Stimulated activated CD8-positive, alpha-beta memory T cell treated with anti-CD3 and anti-CD28 coated beads, Interleukin-15, amount 100 ng/mL, for 24 hours (primary cell): ENCODE measurements around the gene NCF2.

Experiments
- DNase-seq: peaks from one replicate; pipeline ENCODE4 v3.0.0-alpha.2; 2020; ENCODE audit warnings: low read depth

The NCF2 gene

DNA sequence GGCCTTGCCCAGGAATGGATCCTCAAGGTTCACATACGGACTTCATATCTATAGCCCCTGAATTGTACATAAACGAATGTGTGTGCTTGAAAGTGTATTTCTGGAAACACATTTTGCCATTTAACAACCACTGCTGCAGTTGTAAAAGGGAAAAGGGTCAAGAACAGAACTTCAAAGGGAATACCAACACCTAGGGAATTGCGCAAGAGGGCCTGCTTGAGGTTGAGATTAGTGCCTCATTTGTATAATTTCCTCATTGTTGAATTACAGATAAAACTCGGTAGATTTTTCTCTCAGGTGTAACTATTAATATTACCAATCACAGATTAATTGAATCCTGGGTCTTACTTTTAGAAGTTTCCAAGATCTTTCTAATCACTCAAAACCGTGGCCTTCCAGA is 6.1 kb downstream of the NCF2 start:
- DNase-seq = no peak

DNA sequence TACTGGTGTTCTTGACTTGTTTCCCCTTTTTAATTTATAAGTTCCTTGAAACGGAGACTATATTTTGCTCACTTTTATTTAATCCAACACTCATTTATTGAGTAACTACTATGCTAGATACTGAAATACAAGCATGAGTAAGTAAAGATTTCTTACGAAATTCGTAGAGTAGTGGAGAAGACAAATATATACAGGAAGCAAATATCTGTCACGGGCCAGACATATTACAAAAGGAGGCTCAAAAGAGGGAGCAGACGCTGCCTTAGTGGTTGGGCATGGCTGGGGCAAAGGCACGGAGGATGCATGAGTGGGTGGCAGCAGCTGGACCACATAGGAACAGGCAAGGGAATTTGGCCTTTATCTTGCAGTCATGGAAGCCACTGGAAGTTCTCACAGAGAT is 6.8 kb downstream of the NCF2 start:
- no peak for DNase-seq

DNA sequence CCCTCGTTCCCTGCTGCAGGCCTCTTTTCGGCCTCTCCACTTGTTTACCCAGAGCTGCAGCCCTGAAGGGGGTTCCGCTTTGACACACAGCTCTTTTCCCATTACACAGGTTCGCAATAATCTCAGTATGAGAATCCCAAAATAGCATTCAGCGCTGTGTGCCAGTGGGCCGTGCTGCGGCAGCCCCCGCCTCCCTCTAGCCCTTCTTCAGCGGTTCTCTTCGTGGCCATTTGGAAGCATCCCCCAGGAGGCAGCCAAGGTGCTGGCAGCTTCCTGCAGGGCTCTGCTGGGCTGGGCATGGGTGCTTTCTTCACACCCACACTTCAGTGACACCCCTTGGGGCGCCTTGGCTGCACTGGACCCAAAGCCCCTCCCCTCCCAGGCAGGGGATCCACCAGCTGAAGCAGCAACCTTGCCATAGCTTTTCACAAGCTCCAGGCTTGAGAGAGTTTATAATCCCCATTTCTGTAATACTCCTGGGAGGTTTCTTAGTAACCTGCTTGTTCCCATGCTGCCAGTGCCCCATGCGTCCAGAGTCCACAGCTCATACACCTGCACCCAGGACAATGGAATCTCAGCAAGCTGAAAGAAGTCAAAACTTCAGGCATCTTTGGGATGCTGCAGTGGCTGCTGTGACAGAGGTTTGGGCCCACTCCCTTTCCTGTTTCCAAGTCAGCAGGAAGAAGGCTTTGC is 8.1 kb downstream of the NCF2 start:
- no peak for DNase-seq

DNA sequence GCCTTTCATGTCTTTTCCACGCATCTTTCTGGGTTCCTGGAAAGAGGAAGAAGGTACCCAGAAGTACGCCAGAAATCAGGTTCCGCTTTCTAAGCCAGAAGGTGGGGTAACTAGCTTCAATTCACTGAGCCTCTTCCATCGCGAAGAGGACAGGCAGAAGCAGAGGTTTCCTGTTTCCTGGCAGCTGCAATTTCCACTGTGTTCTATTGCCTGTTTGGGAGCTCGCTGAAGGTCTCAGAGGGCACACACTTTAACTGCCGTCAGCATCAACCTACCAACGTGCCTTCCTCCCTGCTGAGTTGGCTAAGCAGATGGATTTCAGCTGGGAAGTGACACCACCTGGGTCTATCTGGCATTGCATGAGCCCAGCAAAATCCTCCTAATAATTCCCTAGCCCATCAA is 10.0 kb downstream of the NCF2 start:
- no peak for DNase-seq

DNA sequence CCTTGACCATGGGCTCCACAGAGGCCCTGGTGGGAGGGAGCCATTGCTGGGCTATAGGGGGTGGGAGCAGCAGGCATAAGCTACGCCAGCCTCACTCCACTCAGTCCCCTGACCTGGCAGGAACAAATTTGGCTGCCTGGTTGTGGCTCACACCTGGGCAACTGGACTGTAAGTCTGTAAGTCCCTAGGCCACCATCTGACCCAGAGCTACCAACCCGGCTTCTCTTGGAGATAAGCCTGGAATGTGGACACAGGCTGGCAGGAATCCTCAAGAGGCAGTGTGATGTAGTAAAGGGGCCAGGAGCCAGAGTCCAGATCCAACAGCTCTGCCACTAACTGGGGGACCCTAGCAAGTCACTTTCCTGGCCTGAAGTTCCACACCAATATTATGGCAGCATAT is 11.4 kb downstream of the NCF2 start:
- DNase-seq = no peak

DNA sequence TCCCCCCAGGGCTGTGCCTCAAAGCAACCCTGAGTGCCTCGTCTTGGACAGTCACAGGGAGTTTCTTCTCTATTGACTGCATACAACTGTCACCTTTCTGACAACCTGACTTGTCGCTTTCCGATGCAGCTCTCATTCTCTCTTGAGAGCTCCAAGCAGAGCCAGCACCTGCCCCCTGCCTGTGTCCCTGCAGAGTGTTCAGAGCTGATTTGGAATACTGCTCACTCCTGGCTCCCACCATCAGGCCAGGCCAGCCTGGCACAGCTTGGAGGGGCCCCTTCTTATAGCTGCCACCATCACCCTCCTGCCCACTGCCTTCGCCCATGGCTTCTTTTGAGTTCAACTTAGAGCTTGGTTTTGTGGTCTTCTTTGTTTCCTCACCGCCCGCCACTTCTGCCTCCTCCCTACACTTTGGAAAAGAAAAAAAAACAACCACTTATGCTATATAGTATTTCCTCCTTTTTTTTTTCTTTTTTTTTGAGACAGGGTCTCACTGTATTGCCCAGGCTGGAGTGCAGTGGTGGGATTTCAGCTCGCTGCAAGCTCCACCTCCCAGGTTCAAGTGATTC is 12.3 kb downstream of the NCF2 start:
- no peak for DNase-seq

DNA sequence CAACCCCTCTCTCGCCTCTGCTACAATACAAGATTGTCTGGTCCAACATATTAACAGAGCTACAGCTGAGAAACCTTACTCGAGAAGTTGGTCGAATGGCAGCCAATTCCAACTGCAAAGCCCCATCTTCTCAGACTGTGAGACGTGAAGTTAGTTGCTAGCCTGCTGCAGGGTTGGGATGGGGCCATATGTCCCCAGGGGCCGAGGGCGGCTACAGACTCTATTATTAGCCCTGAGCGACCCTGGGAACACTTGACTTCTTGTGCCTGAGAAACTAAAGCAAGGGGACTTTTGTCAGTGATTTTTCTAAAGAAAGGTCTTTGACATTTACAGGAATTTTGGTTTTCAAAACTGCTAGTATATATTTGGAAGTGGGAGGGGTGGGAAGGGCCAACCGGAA is 13.7 kb downstream of the NCF2 start:
- DNase-seq = no peak

DNA sequence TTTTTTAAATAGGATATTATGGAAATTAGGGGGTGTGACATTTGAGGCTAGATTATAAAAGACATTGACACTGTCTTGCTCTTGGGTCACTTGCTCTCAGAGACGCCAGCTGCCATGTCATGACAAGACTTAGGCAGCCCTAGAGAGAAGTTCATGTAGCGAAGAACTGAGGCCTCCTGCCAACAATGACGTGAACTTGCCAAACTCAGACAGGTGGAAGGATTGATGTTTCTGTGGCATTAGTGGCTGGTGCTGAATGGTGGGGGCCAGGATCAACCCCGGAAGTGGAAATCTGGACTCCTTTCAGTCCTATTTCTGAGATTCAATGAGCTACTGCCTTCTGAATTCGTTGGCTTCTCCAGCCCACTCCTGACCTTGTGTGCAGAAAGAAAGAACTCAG is 14.7 kb downstream of the NCF2 start:
- no peak for DNase-seq

DNA sequence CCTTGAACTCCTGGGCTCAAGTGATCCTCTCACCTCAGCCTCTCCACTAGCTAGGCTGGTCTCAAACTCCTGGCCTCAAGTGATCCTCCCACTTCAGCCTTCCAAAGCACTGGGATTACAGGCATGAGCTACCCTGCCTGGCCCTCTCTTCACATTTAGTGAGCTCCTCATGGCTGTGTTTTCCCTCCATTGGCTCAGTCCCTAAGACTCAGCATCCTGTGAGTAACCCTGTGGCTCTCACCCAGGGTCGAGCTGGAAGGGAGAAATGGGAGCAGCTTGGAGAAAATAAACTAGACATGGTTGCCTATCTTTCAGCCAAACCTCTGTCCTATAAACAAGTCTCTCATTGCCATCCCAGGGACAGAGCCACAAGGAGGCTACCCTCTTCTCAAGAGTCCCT is 17.5 kb downstream of the NCF2 start:
- DNase-seq = no peak

DNA sequence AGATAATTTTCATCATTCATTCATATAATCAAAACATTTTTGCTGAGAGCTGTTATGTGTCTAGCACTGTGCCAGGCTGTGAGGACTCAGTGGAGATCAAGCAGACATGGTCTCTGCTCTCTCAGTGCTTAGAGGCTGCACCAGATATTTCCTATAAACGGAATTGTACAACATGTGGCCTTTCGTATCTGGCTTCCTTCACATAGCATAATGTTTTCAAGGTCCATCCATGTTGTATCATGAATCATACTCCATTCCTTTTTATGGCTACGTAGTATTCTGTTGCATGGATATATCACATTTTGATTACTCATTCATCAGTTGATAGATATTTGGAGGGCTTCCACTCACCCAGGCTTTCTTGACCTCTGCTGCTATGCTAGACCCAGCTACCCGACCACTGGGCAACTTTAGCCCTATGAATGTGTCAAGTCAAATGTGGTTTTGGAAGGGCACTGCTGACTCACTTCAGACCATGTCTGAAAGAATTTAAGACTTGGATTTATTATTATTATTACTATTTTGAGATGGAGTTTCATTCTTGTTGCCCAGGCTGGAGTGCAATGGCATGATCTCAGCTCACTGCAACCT is 18.5 kb downstream of the NCF2 start:
- DNase-seq = no peak

DNA sequence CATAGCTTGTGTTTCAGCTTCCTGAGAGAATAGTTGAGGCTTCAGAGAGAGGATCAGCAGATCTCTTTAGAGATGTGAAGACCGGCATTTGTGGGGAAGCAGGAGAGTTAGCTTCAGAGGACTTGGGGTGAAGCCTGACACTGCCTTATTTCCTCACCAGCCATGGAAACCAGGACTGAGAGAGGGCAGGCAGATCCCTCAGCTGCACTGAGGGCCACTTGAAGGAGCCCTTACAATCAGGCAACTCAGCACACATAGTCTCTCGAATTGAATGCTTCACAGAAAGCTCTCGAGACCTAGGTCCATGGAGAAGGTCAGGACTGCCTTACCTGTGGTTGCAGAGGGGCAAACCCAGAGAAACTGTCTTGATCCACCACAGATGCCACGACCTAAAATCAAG is 19.8 kb downstream of the NCF2 start:
- no peak for DNase-seq

DNA sequence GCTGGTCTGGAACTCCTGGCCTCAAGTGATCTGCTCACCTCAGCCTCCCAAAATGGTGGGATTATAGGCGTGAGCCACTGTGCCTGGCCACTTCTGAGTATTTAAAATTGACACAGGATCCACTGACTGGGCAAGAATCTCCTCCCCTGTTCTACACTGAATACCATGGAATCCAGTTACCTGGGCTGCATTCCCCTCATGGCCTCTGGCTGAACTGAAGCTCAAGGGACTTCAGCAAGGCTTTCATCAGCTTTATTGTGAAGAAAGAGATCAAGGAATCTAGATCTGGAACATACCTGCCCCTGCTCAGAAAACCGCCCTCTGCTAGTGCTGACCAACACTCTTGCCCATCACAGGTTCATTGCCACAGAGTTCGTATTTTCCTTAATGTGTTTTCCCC is 20.5 kb downstream of the NCF2 start:
- no peak for DNase-seq

DNA sequence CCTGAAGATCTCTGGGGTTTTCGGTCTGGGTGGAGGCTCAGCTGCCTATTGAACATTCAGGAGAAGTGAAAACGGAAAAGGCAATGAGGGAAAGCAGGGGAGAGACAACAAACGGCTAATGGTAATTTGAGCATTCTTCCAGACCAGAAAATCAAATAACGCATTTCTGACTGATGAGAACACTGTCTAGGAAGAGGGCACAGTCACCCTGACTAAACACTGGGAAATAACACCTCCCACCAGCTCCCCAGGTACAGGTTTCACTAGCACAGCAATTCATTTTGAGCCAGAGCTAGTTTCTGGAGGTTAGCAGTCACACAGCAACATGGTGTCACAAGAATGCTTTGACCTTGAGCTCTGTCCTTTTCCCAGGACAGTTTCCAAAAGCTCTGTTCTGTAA is 21.1 kb downstream of the NCF2 start:
- no peak for DNase-seq

DNA sequence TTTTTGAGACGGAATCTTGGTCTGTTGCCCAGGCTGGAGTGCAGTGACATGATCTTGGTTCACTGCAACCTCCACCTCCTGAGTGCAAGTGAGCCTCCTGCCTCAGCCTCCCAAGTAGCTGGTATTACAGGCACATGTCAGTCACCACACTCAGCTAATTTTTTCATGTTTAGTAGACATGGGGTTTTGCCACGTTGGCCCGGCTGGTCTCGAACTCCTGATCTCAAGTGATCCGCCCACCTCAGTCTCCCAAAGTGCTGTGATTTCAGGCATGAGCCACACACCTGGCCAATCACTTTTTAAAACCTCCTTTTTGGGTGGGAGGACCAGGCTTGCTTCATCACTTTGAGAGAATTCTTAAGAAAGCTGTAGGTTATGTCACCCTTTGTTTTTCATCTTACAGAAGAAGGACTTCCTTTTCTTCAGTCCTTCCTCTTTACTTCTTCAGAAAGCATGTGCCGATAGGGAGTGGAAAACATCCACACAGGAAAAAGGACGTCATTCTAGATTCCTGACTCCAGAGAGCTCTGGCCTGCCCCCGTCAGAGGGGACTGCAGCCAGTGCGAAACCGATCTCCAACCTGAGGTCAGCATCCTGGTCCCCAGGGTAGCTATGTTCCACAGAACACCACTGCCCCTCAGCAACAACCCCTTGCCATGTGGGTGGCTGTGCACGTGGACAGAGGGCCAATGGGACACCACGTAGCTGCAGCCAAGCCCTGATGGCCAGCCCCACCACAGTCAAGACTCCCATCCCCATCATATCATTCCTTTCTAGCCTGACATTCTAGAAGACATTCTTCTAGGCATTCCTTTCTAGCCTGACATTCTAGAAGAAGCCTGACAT is 21.9 kb downstream of the NCF2 start:
- DNase-seq = no peak

DNA sequence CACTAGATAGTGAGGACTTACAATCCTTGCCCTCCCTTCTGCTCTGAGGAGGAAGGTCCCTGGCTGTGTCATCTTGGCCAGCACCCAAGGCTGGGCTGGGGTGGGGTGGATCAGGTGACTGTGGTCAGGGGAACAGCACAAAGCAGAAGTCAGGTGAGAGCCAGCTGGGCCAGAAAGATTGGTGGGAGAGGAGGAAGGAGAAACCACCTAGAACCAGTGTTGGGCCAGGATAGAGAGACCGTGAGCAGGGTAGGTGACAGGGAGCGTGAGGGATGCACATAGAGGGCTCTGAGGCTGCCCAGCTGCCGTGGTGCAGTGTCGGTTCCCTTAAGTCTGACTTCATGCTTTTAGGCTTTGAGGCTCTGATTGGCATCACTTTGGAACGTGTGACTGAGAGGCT is 22.7 kb downstream of the NCF2 start:
- DNase-seq = no peak

DNA sequence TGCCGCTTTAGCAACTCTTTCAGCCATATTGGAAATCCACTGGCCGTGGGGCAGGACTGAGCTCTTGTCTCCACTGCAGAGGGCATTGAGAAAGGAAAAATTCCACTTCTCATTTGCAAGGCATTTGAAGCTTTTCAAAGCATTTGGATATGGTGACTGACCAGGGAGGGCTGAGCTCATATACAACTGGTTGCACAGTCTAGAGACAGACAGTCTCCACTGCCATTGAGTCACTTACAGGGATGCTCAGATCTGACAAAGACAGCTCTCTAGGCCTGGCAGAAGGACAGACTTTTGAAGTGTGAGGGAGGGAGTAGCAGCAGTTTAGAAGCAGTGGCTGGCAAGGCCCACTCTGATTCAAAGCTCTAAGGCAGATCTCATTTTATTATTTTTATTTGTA is 24.2 kb downstream of the NCF2 start:
- DNase-seq = no peak

DNA sequence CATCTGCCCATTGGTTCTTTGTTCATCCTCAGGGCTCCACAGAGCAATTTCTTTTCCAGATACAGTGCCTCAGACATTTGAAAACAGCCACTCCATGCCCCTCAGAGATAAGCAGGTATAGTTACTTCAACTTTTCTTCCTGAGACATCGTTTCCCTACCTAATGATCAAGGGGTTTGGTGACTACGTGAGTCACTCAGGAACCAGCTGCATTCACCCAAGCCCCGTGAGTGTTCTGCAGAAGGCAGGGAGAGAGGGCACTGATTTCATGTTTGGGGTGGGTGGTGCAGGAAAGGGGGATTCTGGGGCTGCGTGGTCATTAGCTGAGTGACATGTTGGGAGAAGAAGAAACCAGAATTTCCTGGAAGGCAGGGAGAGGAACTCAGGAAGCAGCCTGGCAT is 25.0 kb downstream of the NCF2 start:
- DNase-seq = no peak

DNA sequence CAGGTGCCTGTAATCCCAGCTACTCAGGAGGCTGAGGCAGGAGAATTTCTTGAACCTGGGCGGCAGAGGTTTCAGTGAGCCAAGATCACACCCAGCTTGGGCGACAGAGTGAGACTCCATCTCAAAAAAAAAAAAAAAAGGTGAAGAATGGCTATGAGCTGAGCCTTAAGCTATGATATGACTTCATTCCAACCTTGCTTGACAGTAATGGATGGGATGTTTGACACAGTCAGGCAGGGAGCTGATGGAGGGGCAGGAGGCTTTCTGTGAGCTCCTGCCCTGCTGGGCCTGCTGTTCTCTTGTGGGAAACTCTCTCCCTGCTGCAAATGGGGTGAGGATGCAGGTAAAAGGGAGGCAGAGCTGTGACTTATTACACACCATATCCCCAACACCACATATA is 27.6 kb downstream of the NCF2 start:
- no peak for DNase-seq

DNA sequence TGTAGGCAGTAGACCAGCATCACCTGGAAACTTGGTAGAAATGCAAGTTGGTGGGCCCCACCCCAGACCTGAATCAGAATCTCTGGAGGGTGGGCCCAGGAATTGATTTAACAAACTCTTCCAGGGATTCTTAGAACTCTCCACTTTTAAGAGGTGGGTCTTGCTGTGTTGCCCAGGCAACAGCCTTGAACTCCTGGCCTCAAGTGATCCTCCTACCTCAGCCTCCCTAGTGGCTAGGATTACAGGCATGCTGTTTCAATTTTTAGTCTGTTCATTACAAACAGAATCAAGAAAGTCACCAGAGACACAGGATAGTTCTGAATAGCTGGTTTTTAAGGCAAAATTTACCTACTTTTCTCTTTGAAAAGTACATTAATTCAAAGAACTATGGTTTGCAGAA is 31.2 kb downstream of the NCF2 start:
- DNase-seq = no peak

DNA sequence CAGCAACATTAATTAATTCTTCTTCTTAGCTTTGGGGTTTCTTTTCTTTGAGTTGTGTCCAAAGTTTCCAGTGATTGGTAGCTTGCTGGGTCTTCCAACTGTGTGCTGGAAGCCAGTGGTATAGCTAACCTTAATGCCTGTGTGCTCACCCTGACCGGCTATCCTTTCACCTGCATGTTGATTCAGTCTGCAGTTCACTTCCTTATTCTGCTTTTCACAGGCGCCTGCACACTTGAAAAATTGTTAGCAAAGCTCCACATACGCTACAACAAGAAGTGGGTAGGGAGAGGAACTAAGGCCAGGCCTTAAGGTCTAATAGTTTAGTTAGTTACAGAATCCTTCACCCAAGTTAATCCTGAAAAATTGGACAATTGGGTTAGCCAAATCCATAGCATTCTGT is 35.7 kb downstream of the NCF2 start:
- no peak for DNase-seq

DNA sequence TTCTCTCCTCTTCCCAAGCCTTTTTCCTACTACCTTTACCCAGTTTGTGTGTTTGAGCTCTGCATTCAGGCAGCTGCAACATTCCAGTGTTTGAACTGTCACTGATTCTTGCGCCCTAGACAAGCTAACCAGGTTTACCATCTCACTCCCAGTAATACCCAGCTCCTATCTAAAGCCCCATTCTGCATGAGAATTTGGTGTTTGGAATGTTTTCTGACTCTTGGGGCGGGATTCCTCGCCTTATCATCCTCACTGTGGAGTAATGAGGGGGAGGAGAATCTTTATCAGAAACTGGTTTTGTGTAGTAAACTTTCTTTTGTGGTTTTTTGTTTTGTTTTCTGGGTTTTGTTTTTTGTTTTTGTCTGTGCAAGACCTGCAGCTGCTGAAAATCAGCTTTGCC is 36.5 kb downstream of the NCF2 start:
- no peak for DNase-seq

DNA sequence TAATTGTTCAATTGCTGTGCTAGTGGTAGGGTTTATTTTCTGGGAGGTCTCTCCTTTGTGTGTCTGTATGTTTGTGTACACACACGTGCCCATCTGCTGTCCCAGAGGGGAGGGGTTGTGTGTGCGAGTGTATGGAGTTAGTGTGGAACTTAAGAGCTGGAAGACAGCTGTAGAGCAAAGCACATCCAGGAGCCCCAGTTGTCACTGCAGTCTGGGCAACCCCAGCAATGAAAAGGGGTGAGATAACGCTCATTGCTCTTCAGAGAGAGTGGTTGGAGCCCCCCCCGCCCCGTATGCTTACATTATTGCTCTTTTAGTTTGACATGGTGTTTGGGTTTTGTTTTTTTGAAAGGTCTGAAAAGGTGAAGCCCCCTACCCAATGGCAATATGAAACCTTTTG is 36.9 kb downstream of the NCF2 start:
- DNase-seq = no peak

DNA sequence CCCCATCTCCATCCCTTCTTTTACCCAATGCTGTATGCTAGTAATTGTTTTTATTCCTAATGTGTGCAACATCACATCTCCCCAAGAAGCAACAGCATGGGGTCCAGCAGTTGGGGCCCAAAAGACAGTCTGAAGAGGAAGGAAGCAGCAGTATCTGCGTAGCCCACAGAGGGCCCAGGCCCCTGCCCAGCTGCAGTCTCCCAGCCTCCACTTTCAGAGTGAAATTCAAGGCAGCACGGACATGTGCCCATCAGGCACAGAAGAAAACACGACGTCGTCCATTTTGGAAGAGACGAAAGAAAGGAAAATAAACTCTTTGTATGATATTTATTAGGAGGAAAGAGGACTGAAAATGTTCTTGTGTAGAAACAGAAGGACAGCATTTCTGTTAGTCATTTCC is 37.4 kb downstream of the NCF2 start:
- DNase-seq = no peak
